ENCODE results near the gene DPM3. TPM values are rescaled to one million over a fixed set of nuclear protein-coding genes. Genes with fewer than 3 reads are reported as not detected.

The DPM3 gene
- total and polyA plus RNA-seq, 2 of the 13 experiments (the other 11 are each of a cell fraction or from before 2014, with no cell fraction given), result 23.2 to 53.4 TPM

DNA sequence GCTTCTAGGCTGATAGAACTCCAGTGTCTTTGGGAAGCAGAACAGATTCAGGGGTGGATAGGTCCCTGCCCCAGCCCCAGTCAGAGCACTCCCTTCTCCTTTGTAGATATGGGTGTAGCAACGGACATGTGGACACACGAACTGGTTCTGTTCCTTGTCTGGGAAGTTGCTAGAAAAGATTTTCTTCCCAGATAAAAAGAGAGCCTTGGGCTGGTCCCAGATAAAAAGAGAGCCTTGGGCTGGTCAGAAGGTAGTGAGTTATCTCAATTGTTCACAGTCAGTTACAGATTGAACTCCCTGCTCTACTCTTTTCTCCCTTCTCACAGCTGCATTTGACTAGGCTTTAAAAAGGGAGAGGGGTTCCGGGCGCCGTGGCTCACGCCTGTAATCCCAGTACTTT, 20.1 kb downstream of the DPM3 start:
- in situ Hi-C loops (cut with HindIII; ENCODE audit: extremely low pct_ligation_motif_present, low pct_unique_long_range_greater_than_20kb), result no loop called here
- H3K9ac ChIP-seq (ENCODE audit: insufficient read depth, low read depth, low read length), result no peak overlapping the region

More for the DNA sequence above, 20.1 kb downstream of the DPM3 start:
- H3K27me3 ChIP-seq (ENCODE audit: control insufficient read depth in 1 of 2, insufficient read depth in 2 of 2, low read length in 2 of 2), result peaks cover 0 to 7% of the 10 kb centered on the region in 2 experiments; a peak in 1 of 5 replicates
- H3K4me2 ChIP-seq (ENCODE audit: low read depth, low read length), result no peak overlapping the region; the same call in 1 of the 2 replicates
- ChIA-PET POLR2A (interaction anchor here (0.9 to 1.4 kb wide), 2 partner anchors 8 to 14 kb away, joined by 4 to 6 read pairs; no protein-coding TSS in a partner anchor), CTCF (ENCODE audit: low intra/inter-chr PET ratio, low total read pairs) (no interaction called here)
- BruUV-seq (replicated peaks), result no TSS peak
- intact Hi-C loops (cut with micrococcal nuclease; ENCODE audit: unreplicated experiment), result no loop called here
- H3K79me2 ChIP-seq (ENCODE audit: insufficient read depth, low read length), result peaks cover 9% of the 10 kb centered on the region
- no peaks in the 10 kb centered on the region for H3K36me3 ChIP-seq (replicated peaks in 1 of 2; ENCODE audit: control insufficient read depth in 1 of 2, insufficient read depth in 2 of 2, low read length in 2 of 2)
- H4K20me1 ChIP-seq (ENCODE audit: insufficient read depth, low read length), result no peaks in the 10 kb centered on the region
- DNase-seq (ENCODE audit: low spot score) (no peak), FAIRE-seq (no peak), ATAC-seq (no peak)
- H3K4me3 ChIP-seq (replicated peaks in 1 of 3; ENCODE audit: insufficient read depth in 1 of 3, low read depth in 2 of 3, low read length in 3 of 3), result no peak overlapping the region
- TF ChIP-seq ZNF224 (CRISPR knock-in tag; IDR thresholded peaks at IDR 0.05), result no peak
- no peak for TF ChIP-seq SRF (IDR thresholded peaks at IDR 0.05; ENCODE audit: low read depth, low read length)
- no peak for TF ChIP-seq PAWR (CRISPR knock-in tag; IDR thresholded peaks at IDR 0.05; ENCODE audit: borderline replicate concordance)
- no peak for TF ChIP-seq SSRP1 (CRISPR knock-in tag; IDR thresholded peaks at IDR 0.05)
- no peak for TF ChIP-seq KLF16 (CRISPR knock-in tag; IDR thresholded peaks at IDR 0.05)
- TF ChIP-seq HOXA5 (CRISPR knock-in tag; IDR thresholded peaks at IDR 0.05), result no peak
- TF ChIP-seq, protein P1, sequence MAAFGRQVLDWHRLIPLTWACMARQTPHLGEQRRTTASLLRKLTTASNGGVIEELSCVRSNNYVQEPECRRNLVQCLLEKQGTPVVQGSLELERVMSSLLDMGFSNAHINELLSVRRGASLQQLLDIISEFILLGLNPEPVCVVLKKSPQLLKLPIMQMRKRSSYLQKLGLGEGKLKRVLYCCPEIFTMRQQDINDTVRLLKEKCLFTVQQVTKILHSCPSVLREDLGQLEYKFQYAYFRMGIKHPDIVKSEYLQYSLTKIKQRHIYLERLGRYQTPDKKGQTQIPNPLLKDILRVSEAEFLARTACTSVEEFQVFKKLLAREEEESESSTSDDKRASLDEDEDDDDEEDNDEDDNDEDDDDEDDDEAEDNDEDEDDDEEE (CRISPR knock-in tag; IDR thresholded peaks at IDR 0.05), result no peak
- TF ChIP-seq, protein P2, sequence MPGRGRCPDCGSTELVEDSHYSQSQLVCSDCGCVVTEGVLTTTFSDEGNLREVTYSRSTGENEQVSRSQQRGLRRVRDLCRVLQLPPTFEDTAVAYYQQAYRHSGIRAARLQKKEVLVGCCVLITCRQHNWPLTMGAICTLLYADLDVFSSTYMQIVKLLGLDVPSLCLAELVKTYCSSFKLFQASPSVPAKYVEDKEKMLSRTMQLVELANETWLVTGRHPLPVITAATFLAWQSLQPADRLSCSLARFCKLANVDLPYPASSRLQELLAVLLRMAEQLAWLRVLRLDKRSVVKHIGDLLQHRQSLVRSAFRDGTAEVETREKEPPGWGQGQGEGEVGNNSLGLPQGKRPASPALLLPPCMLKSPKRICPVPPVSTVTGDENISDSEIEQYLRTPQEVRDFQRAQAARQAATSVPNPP (CRISPR knock-in tag; IDR thresholded peaks at IDR 0.05), result no peak
- TF ChIP-seq, protein P3, sequence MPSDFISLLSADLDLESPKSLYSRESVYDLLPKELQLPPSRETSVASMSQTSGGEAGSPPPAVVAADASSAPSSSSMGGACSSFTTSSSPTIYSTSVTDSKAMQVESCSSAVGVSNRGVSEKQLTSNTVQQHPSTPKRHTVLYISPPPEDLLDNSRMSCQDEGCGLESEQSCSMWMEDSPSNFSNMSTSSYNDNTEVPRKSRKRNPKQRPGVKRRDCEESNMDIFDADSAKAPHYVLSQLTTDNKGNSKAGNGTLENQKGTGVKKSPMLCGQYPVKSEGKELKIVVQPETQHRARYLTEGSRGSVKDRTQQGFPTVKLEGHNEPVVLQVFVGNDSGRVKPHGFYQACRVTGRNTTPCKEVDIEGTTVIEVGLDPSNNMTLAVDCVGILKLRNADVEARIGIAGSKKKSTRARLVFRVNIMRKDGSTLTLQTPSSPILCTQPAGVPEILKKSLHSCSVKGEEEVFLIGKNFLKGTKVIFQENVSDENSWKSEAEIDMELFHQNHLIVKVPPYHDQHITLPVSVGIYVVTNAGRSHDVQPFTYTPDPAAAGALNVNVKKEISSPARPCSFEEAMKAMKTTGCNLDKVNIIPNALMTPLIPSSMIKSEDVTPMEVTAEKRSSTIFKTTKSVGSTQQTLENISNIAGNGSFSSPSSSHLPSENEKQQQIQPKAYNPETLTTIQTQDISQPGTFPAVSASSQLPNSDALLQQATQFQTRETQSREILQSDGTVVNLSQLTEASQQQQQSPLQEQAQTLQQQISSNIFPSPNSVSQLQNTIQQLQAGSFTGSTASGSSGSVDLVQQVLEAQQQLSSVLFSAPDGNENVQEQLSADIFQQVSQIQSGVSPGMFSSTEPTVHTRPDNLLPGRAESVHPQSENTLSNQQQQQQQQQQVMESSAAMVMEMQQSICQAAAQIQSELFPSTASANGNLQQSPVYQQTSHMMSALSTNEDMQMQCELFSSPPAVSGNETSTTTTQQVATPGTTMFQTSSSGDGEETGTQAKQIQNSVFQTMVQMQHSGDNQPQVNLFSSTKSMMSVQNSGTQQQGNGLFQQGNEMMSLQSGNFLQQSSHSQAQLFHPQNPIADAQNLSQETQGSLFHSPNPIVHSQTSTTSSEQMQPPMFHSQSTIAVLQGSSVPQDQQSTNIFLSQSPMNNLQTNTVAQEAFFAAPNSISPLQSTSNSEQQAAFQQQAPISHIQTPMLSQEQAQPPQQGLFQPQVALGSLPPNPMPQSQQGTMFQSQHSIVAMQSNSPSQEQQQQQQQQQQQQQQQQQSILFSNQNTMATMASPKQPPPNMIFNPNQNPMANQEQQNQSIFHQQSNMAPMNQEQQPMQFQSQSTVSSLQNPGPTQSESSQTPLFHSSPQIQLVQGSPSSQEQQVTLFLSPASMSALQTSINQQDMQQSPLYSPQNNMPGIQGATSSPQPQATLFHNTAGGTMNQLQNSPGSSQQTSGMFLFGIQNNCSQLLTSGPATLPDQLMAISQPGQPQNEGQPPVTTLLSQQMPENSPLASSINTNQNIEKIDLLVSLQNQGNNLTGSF (CRISPR knock-in tag; IDR thresholded peaks at IDR 0.05), result no peak
- TF ChIP-seq ZNF720 (CRISPR knock-in tag; IDR thresholded peaks at IDR 0.05), result no peak
- no peak for TF ChIP-seq ZBTB8A (CRISPR knock-in tag; IDR thresholded peaks at IDR 0.05; ENCODE audit: borderline replicate concordance, low read depth)
- TF ChIP-seq MED8 (CRISPR knock-in tag; IDR thresholded peaks at IDR 0.05; ENCODE audit: insufficient replicate concordance), result no peak
- no peak for TF ChIP-seq CEBPB (IDR thresholded peaks at IDR 0.05; ENCODE audit: borderline replicate concordance, low read depth, low read length)
- TF ChIP-seq, protein P4, sequence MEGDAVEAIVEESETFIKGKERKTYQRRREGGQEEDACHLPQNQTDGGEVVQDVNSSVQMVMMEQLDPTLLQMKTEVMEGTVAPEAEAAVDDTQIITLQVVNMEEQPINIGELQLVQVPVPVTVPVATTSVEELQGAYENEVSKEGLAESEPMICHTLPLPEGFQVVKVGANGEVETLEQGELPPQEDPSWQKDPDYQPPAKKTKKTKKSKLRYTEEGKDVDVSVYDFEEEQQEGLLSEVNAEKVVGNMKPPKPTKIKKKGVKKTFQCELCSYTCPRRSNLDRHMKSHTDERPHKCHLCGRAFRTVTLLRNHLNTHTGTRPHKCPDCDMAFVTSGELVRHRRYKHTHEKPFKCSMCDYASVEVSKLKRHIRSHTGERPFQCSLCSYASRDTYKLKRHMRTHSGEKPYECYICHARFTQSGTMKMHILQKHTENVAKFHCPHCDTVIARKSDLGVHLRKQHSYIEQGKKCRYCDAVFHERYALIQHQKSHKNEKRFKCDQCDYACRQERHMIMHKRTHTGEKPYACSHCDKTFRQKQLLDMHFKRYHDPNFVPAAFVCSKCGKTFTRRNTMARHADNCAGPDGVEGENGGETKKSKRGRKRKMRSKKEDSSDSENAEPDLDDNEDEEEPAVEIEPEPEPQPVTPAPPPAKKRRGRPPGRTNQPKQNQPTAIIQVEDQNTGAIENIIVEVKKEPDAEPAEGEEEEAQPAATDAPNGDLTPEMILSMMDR (CRISPR knock-in tag; IDR thresholded peaks at IDR 0.05), result no peak
- no peak for TF ChIP-seq NFYB (CRISPR knock-in tag; IDR thresholded peaks at IDR 0.05)
- WGBS (ENCODE audit: low lambda C conversion rate), result 64% methylated on average over 6 of the region's 6 CpGs
- peak overlapping the region; percentile 27 for H2AFZ ChIP-seq (ENCODE audit: low read length)
- H3K9me3 ChIP-seq (ENCODE audit: low read length), result no peaks in the 10 kb centered on the region
- peaks cover 29% of the 10 kb centered on the region for H3K4me1 ChIP-seq (ENCODE audit: insufficient read depth, low read length)
- no peak overlapping the region for H3K27ac ChIP-seq (ENCODE audit: extremely low read length, insufficient read depth, low read length)
